ENCODE measurements around the gene HIBADH. TPM values are rescaled to one million over a fixed set of nuclear protein-coding genes. Genes with fewer than 3 reads are reported as not detected.

The HIBADH gene
- total RNA-seq, 4 donors from 2014 or later: 31.3 to 39.6 (median 33.7) TPM

DNA sequence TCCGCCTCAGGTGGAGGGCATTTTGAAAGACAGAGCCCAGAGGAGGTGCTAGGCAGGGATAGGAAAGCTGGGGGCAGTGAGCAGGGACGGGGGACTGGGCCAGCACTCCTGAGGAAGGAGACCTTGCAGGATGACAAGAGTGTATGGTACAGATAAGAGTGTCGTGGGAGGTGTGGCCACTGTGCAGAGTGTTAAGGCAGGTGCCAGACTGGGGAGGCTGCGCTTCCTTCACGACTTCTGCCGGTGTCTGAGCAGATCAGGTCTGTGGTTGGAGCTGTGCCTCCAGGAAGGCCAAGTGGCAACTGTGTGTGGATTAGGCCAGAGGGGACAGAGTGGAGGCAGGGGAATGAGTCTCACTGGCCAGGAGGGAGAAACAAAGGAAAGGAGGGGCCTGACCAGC, 161.7 kb downstream of the HIBADH start:
- no peaks in the 10 kb centered on the region for H3K36me3 ChIP-seq
- DNase-seq: no peak
- no peaks in the 10 kb centered on the region for H3K9me3 ChIP-seq
- H3K4me1 ChIP-seq: no peaks in the 10 kb centered on the region
- TF ChIP-seq, protein P1, sequence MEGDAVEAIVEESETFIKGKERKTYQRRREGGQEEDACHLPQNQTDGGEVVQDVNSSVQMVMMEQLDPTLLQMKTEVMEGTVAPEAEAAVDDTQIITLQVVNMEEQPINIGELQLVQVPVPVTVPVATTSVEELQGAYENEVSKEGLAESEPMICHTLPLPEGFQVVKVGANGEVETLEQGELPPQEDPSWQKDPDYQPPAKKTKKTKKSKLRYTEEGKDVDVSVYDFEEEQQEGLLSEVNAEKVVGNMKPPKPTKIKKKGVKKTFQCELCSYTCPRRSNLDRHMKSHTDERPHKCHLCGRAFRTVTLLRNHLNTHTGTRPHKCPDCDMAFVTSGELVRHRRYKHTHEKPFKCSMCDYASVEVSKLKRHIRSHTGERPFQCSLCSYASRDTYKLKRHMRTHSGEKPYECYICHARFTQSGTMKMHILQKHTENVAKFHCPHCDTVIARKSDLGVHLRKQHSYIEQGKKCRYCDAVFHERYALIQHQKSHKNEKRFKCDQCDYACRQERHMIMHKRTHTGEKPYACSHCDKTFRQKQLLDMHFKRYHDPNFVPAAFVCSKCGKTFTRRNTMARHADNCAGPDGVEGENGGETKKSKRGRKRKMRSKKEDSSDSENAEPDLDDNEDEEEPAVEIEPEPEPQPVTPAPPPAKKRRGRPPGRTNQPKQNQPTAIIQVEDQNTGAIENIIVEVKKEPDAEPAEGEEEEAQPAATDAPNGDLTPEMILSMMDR (IDR thresholded peaks at IDR 0.05): no peak
- TF ChIP-seq POLR2A (IDR thresholded peaks at IDR 0.05): no peak
- no peak overlapping the region for H3K27ac ChIP-seq
- no peak overlapping the region for H3K4me3 ChIP-seq
- no peaks in the 10 kb centered on the region for H3K27me3 ChIP-seq

DNA sequence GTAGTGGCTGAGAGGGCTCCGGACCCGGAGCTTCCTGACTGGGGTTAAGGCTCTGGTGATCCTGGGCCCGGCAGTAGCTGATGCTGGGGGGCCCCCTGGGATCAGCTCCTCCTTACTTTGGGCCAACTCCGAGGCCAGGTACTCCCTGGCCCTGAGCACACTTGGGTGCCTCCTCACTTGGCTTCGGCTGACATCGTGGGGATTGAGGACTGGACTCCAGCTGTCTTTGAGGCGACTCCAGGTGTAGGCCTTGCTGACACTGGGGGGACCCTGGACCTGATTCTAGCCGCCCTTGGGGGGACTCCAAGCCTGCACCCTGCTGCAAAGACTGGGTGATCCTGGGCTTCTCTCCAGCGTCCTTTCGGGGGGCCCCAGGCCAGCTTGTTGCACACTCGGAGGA, 170.5 kb downstream of the HIBADH start:
- no peaks in the 10 kb centered on the region for H3K9me3 ChIP-seq
- H3K27me3 ChIP-seq: no peaks in the 10 kb centered on the region
- no peak overlapping the region for H3K4me3 ChIP-seq
- TF ChIP-seq, protein P1 (IDR thresholded peaks at IDR 0.05): no peak
- no peak for TF ChIP-seq POLR2A (IDR thresholded peaks at IDR 0.05)
- DNase-seq: no peak
- H3K4me1 ChIP-seq: no peaks in the 10 kb centered on the region
- no peak overlapping the region for H3K27ac ChIP-seq
- H3K36me3 ChIP-seq: no peaks in the 10 kb centered on the region

GRCh38 chr7:27491534-27491933, 171.1 kb downstream of the HIBADH start:
- Histone ChIP-seq H3K9me3 (no peaks in the 10 kb centered on the region), H3K36me3 (no peaks in the 10 kb centered on the region), H3K27me3 (no peaks in the 10 kb centered on the region), H3K4me3 (no peak overlapping the region), H3K27ac (no peak overlapping the region), H3K4me1 (no peaks in the 10 kb centered on the region)
- DNase-seq: no peak
- TF ChIP-seq, protein P1 (IDR thresholded peaks at IDR 0.05): no peak
- TF ChIP-seq POLR2A (IDR thresholded peaks at IDR 0.05): no peak

DNA sequence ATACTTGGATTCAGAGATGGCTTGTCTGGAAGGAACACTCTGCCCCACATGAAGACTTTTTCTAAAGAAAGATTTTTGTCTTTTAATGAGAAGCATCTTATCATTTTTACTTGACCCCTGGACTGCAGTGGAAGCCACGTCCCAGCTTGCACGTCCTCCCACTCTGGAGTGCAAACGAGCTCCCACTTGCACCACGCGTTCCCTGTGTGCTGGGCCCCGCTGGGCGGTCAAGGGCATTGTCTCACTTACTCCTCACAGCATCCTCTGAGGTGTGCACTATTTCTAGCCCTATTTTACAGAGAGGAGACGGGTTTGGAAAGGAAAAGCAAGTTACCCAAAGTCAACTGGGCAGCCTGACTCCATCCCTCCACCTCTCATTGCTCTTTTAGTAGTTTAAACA, 175.2 kb downstream of the HIBADH start:
- TF ChIP-seq POLR2A (IDR thresholded peaks at IDR 0.05): no peak
- TF ChIP-seq, protein P1 (IDR thresholded peaks at IDR 0.05): no peak
- Histone ChIP-seq H3K9me3 (no peaks in the 10 kb centered on the region), H3K4me3 (no peak overlapping the region), H3K27ac (no peak overlapping the region), H3K36me3 (no peaks in the 10 kb centered on the region), H3K27me3 (no peaks in the 10 kb centered on the region), H3K4me1 (no peaks in the 10 kb centered on the region)
- DNase-seq: no peak

- DNase-seq: no peak
- Histone ChIP-seq H3K4me1 (no peaks in the 10 kb centered on the region), H3K27ac (no peak overlapping the region), H3K27me3 (no peaks in the 10 kb centered on the region), H3K9me3 (no peaks in the 10 kb centered on the region), H3K4me3 (no peak overlapping the region), H3K36me3 (no peaks in the 10 kb centered on the region)
- no peak for TF ChIP-seq POLR2A (IDR thresholded peaks at IDR 0.05)
- TF ChIP-seq, protein P1 (IDR thresholded peaks at IDR 0.05): no peak
Measured at GRCh38 chr7:27484451-27484850, 178.2 kb downstream of the HIBADH start.

DNA sequence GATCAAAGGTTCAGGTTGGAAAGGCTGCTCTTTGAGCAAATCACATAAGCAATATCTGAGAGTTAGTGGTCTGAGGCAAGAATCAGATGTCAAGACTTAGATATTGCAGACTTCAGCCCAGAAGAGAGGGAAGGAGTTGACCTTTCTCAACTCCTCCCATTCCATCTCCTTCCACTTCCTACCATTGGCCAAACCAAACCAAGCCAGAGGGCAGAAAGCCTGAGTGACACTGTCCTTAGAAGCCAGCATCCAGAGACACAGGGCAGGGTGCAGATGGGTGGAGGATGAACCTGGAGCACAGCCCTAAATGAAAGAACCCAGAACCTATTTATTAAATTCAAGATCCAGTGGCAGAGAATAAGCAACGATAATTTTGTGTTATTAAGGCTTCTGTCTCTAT, 180.5 kb downstream of the HIBADH start:
- DNase-seq: no peak
- Histone ChIP-seq H3K27me3 (no peaks in the 10 kb centered on the region), H3K4me1 (no peaks in the 10 kb centered on the region), H3K4me3 (no peak overlapping the region), H3K36me3 (no peaks in the 10 kb centered on the region), H3K27ac (no peak overlapping the region), H3K9me3 (no peaks in the 10 kb centered on the region)
- TF ChIP-seq, protein P1 (IDR thresholded peaks at IDR 0.05): no peak
- no peak for TF ChIP-seq POLR2A (IDR thresholded peaks at IDR 0.05)
